HEK293T (cell line): ENCODE measurements around the gene IRX2.

Experiments used
- FOXM1 ChIP-seq: fragments of 450-650 bp; IDR thresholded peaks from 2 replicates; pipeline ENCODE4 v1.6.1; 2017; ENCODE audit warnings: mild to moderate bottlenecking, borderline replicate concordance
- ZNF384 ChIP-seq: fragments of 450-650 bp; IDR thresholded peaks from 2 replicates; pipeline ENCODE4 v1.6.1; 2016

GRCh38 chr5:2697041-2697440 lies 54.4 kb downstream of the IRX2 start:
- TF ChIP-seq FOXM1 (no peak), ZNF384 (no peak)
